ENCODE results near the gene ZBTB20. TPM values are rescaled to one million over a fixed set of nuclear protein-coding genes. Genes with fewer than 3 reads are reported as not detected.

ZBTB20 gene
- polyA plus RNA-seq, 1 donor from 2014 or later, result 4.8 TPM

GRCh38 chr3:114721209-114721608, 425.9 kb downstream of the ZBTB20 start:
- Histone ChIP-seq H2AFZ (ENCODE audit: low read depth, low read length) (no peak overlapping the region), H3K9me2 (ENCODE audit: insufficient read depth, low read length) (no peaks in the 10 kb centered on the region), H3K36me3 (ENCODE audit: insufficient read depth, low read length) (no peaks in the 10 kb centered on the region), H3K4me3 (ENCODE audit: low read length) (no peak overlapping the region), H3K4me2 (ENCODE audit: low read length) (no peak overlapping the region), H3K27ac (ENCODE audit: low read length) (no peak overlapping the region), H3K9me3 (ENCODE audit: low read length) (no peaks in the 10 kb centered on the region), H3K79me2 (replicated peaks; ENCODE audit: insufficient read depth, low read length) (no peaks in the 10 kb centered on the region), H4K20me1 (ENCODE audit: insufficient read depth) (no peaks in the 10 kb centered on the region), H3K27me3 (ENCODE audit: insufficient read depth, low read depth, low read length) (no peaks in the 10 kb centered on the region), H3F3A (ENCODE audit: insufficient read depth, low read length, poor library complexity, severe bottlenecking) (no peaks in the 10 kb centered on the region), H3K9ac (ENCODE audit: low read length) (no peak overlapping the region)
- TF ChIP-seq SMC3 (conservative IDR thresholded peaks at IDR 0.05; ENCODE audit: poor library complexity), result no peak
- no peak for TF ChIP-seq REST (IDR thresholded peaks at IDR 0.05; ENCODE audit: borderline replicate concordance)
- TF ChIP-seq POLR2AphosphoS5 (IDR thresholded peaks at IDR 0.05), result no peak
- TF ChIP-seq CTCF (IDR thresholded peaks at IDR 0.05; ENCODE audit: poor library complexity, severe bottlenecking), result no peak
- TF ChIP-seq EZH2 (IDR thresholded peaks at IDR 0.05; ENCODE audit: borderline replicate concordance, insufficient read depth, low read length, poor library complexity, severe bottlenecking), result no peak
- no peak for TF ChIP-seq RAD21 (conservative IDR thresholded peaks at IDR 0.05)

- Histone ChIP-seq H3K36me3 (ENCODE audit: insufficient read depth, low read length) (no peaks in the 10 kb centered on the region), H3K9me3 (ENCODE audit: low read length) (no peaks in the 10 kb centered on the region), H3K9ac (ENCODE audit: low read length) (no peak overlapping the region), H4K20me1 (ENCODE audit: insufficient read depth) (no peaks in the 10 kb centered on the region), H3K4me2 (ENCODE audit: low read length) (no peak overlapping the region), H3K4me3 (ENCODE audit: low read length) (no peak overlapping the region), H3K27ac (ENCODE audit: low read length) (no peak overlapping the region), H2AFZ (ENCODE audit: low read depth, low read length) (no peak overlapping the region), H3K27me3 (ENCODE audit: insufficient read depth, low read depth, low read length) (no peaks in the 10 kb centered on the region), H3F3A (ENCODE audit: insufficient read depth, low read length, poor library complexity, severe bottlenecking) (no peaks in the 10 kb centered on the region), H3K79me2 (replicated peaks; ENCODE audit: insufficient read depth, low read length) (no peaks in the 10 kb centered on the region), H3K9me2 (ENCODE audit: insufficient read depth, low read length) (no peaks in the 10 kb centered on the region)
- no peak for TF ChIP-seq EP300 (conservative IDR thresholded peaks at IDR 0.05; ENCODE audit: poor library complexity, severe bottlenecking)
- TF ChIP-seq RAD21 (conservative IDR thresholded peaks at IDR 0.05), result no peak
Observed at GRCh38 chr3:114718898-114719210, 428.2 kb downstream of the ZBTB20 start.

- Histone ChIP-seq H3K27me3 (ENCODE audit: insufficient read depth, low read depth, low read length) (no peaks in the 10 kb centered on the region), H3K9me3 (ENCODE audit: low read length) (no peaks in the 10 kb centered on the region), H3K9ac (ENCODE audit: low read length) (no peak overlapping the region), H3K4me3 (ENCODE audit: low read length) (no peak overlapping the region), H2AFZ (ENCODE audit: low read depth, low read length) (no peak overlapping the region), H3K9me2 (ENCODE audit: insufficient read depth, low read length) (no peaks in the 10 kb centered on the region), H3F3A (ENCODE audit: insufficient read depth, low read length, poor library complexity, severe bottlenecking) (no peaks in the 10 kb centered on the region), H3K27ac (ENCODE audit: low read length) (no peak overlapping the region), H3K36me3 (ENCODE audit: insufficient read depth, low read length) (no peaks in the 10 kb centered on the region), H3K79me2 (replicated peaks; ENCODE audit: insufficient read depth, low read length) (no peaks in the 10 kb centered on the region), H3K4me2 (ENCODE audit: low read length) (no peak overlapping the region), H4K20me1 (ENCODE audit: insufficient read depth) (no peaks in the 10 kb centered on the region)
- TF ChIP-seq EP300 (conservative IDR thresholded peaks at IDR 0.05; ENCODE audit: poor library complexity, severe bottlenecking), result no peak
- no peak for TF ChIP-seq REST (IDR thresholded peaks at IDR 0.05; ENCODE audit: borderline replicate concordance)
- TF ChIP-seq EZH2 (IDR thresholded peaks at IDR 0.05; ENCODE audit: borderline replicate concordance, insufficient read depth, low read length, poor library complexity, severe bottlenecking), result no peak
- no peak for TF ChIP-seq RAD21 (conservative IDR thresholded peaks at IDR 0.05)
- no peak for TF ChIP-seq MXI1 (conservative IDR thresholded peaks at IDR 0.05; ENCODE audit: poor library complexity, severe bottlenecking)
- TF ChIP-seq TAF1 (IDR thresholded peaks at IDR 0.05; ENCODE audit: low read depth), result no peak
- TF ChIP-seq SMC3 (conservative IDR thresholded peaks at IDR 0.05; ENCODE audit: poor library complexity), result no peak
- TF ChIP-seq POLR2AphosphoS5 (IDR thresholded peaks at IDR 0.05), result no peak
- no peak for TF ChIP-seq CTCF (IDR thresholded peaks at IDR 0.05; ENCODE audit: poor library complexity, severe bottlenecking)
Observed at GRCh38 chr3:114718071-114718897, 428.8 kb downstream of the ZBTB20 start.

Measured in neural cell (in vitro differentiated cells).